RWPE1 (cell line): ENCODE results near the gene COL8A2.

Experiments used
- CTCF ChIA-PET: fragments of 350-600 bp; sonication (Branson Sonifier 250); formaldehyde crosslinking; extraction: SDS; loops from one replicate; lab custom pipeline; 2021; lab: Yijun Ruan, JAX
- POLR2A ChIA-PET: fragments of 400-600 bp; formaldehyde crosslinking; extraction: SDS; loops from one replicate; lab custom pipeline; 2020; ENCODE audit warnings: antibody characterized with exemption; ENCODE audit not compliant: low non-redundant PET; lab: Yijun Ruan, JAX
- DNase-seq: peaks from one replicate; pipeline ENCODE4 v3.0.0; 2012; ENCODE audit warnings: low spot score
- H3K27ac ChIP-seq: fragments of 450-650 bp; 2 replicates; pipeline ENCODE4 v1.5.1; 2017
- TF ChIP-seq, protein P1 (sequence below): fragments of 450-650 bp; conservative IDR thresholded peaks from 2 replicates; pipeline ENCODE4 v1.5.1; 2017; ENCODE audit warnings: low read depth, mild to moderate bottlenecking

The COL8A2 gene

GRCh38 chr1:36134031-36134430, 9.0 kb upstream of the COL8A2 start:
- TF ChIP-seq, protein P1, sequence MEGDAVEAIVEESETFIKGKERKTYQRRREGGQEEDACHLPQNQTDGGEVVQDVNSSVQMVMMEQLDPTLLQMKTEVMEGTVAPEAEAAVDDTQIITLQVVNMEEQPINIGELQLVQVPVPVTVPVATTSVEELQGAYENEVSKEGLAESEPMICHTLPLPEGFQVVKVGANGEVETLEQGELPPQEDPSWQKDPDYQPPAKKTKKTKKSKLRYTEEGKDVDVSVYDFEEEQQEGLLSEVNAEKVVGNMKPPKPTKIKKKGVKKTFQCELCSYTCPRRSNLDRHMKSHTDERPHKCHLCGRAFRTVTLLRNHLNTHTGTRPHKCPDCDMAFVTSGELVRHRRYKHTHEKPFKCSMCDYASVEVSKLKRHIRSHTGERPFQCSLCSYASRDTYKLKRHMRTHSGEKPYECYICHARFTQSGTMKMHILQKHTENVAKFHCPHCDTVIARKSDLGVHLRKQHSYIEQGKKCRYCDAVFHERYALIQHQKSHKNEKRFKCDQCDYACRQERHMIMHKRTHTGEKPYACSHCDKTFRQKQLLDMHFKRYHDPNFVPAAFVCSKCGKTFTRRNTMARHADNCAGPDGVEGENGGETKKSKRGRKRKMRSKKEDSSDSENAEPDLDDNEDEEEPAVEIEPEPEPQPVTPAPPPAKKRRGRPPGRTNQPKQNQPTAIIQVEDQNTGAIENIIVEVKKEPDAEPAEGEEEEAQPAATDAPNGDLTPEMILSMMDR, result no peak
- H3K27ac ChIP-seq, result peak overlapping the region; percentile 84
- CTCF ChIA-PET, result interaction anchor here (0.7 to 1.7 kb wide), 5 partner anchors 15 to 1191 kb away, joined by 3 to 9 read pairs (median 5); no protein-coding TSS in a partner anchor
- POLR2A ChIA-PET, result interaction anchor here (0.7 kb wide), 1 partner anchor 253 kb away, joined by 3 read pairs; no protein-coding TSS in a partner anchor
- no peak for DNase-seq

DNA sequence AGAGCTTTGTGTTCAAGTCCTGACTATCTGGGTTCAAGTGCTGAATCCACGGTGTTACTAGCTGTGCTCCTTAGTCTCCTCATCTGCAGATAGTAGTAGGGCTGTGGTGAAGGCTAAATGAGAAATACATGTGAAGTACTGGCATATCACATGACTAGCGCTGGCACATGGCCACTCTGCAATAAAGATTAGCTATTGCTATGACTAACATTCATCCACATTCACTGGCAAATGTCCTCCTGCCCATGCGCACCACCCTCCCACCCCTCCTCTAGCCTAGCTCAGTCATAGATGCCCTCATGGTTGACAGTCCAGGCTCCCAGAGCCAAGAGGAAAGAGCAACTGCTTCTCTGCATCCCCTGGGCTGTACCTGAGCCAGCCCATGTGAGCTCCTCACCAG, 8.5 kb upstream of the COL8A2 start:
- CTCF ChIA-PET, result interaction anchor here (1.7 kb wide), 1 partner anchor 16 kb away, joined by 6 read pairs; no protein-coding TSS in a partner anchor
- TF ChIP-seq, protein P1, result no peak
- POLR2A ChIA-PET, result interaction anchor here (0.6 to 0.7 kb wide), 2 partner anchors 63 to 254 kb away, joined by 3 to 4 read pairs; no protein-coding TSS in a partner anchor
- DNase-seq, result peak; percentile 96
- H3K27ac ChIP-seq, result peak overlapping the region; percentile 84

DNA sequence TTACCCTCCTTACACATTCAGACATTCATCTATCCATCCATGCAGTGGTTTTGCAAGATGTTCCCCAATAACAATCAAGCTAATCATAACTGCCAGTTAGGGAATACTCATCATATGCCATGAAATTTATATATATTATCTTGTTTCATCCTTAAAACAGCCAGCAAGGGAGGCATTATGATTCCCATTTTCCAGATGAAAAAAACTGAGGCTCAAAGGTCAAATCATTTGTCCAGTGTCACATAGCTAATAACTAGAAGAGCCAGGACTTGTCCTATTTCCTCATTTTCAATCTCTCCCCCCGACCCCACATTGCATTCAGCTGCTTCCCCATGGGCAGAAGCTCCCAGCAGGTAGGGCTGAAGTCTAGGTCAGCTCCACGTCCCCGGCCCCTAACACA, 7.0 kb upstream of the COL8A2 start:
- DNase-seq, result no peak
- CTCF ChIA-PET, result no interaction called here
- POLR2A ChIA-PET, result no interaction called here
- H3K27ac ChIP-seq, result peak overlapping the region; percentile 84; the same call in 1 of the 2 replicates
- TF ChIP-seq, protein P1, result no peak

DNA sequence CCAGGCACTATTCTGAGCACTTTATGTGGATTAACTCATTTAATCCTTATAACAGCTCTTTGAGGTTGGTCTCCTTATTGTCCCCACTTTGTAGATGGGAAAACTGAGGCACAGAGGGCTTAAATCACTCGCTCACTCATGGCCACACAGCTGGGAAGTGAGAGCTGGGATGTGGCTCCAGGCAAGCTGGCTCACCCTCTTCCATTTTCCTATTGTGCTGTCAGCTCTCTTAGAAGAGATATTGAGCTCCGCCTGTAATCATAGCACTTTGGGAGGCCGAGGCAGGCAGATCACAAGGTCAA, 3.8 kb upstream of the COL8A2 start:
- H3K27ac ChIP-seq, result no peak overlapping the region; the same call in 1 of the 2 replicates
- POLR2A ChIA-PET, result no interaction called here
- DNase-seq, result no peak
- TF ChIP-seq, protein P1, result no peak
- CTCF ChIA-PET, result no interaction called here

GRCh38 chr1:36128126-36128904, 3.3 kb upstream of the COL8A2 start:
- H3K27ac ChIP-seq, result no peak overlapping the region; the same call in 1 of the 2 replicates
- TF ChIP-seq, protein P1, result no peak
- POLR2A ChIA-PET, result no interaction called here
- DNase-seq, result no peak
- CTCF ChIA-PET, result no interaction called here

DNA sequence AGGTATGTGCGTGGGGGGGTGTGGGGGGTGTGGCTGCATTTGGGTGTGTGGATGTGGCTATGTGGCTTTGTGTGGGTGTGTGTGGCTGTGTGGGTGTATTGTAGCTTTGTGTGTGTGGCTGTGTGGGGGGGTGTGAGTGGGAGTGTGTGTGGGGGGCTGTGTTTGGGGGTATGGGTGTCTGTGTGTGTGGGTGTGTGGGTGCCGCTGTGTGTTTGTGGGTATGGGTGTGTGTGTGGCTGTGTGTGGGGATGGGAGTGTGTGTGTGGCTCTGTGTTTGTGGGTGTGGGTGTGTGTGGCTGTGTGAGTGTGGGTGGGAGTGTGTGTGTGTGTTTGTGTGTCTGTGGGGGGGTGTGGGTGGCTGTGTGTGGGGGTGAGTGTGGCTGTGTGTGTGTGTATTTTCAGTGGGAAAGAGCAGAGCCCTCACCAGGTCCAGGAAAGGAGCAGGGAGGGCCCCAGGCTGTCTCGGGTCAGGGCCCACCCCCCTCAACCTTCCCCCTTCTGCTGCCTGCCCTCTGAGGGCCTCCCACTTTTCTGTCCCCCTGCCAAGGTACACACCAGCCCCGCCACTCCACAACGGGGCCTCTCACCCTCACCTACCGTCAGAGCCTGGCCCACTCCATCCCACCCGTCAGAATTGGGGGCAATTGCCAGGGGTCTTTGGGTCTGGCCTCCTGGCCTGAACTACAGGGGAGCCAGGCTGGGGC, 1.9 kb upstream of the COL8A2 start:
- DNase-seq, result no peak
- no peak overlapping the region for H3K27ac ChIP-seq
- ChIA-PET POLR2A (no interaction called here), CTCF (interaction anchor here (0.7 kb wide), 1 partner anchor 302 kb away, joined by 4 read pairs; no protein-coding TSS in a partner anchor)
- TF ChIP-seq, protein P1, result no peak
